Bronchial epithelial cell (primary cell): ENCODE results near the gene HPSE. TPM values are rescaled to one million over a fixed set of nuclear protein-coding genes. Genes with fewer than 3 reads are reported as not detected.
A peak's percentile ranks its signal among the peaks of the same experiment; 100 is the strongest.

Experiments used
- DNase-seq: peaks from one replicate; pipeline ENCODE4 v3.0.0-alpha.2; 2010; ENCODE audit warnings: low read depth
- FAIRE-seq: peaks from 2 replicates; lab custom pipeline; 2011; peaks lifted over from hg19 to GRCh38; lab: Jason Lieb, UNC
- H3K27me3 ChIP-seq: 2 replicates; pipeline ENCODE4 v1.5.1; 2011; ENCODE audit warnings: low read length; ENCODE audit not compliant: control insufficient read depth, insufficient read depth
- H3K36me3 ChIP-seq: 2 replicates; pipeline ENCODE4 v1.5.1; 2011; ENCODE audit warnings: low read length; ENCODE audit not compliant: control insufficient read depth, insufficient read depth
- H3K4me3 ChIP-seq: 2 replicates; pipeline ENCODE4 v1.5.1; 2011; ENCODE audit warnings: mild to moderate bottlenecking, low read depth, low read length, control low read depth
- CTCF ChIP-seq: IDR thresholded peaks from 2 replicates; pipeline ENCODE4 v1.5.1; 2011; ENCODE audit warnings: mild to moderate bottlenecking, moderate library complexity, low read length, control low read depth, inconsistent platforms; ENCODE audit not compliant: insufficient read depth, severe bottlenecking
- total RNA-seq: library from RNA; depleted of rRNA; stranded (reverse); fragments of >200 nt; gene quantifications from 2 replicates; pipeline ENCODE4 v1.2.1, GENCODE V29; 2014

The HPSE gene
- total RNA-seq, 1 donor from 2014 or later = 2.6 TPM

GRCh38 chr4:83371936-83372335, 37.3 kb upstream of the HPSE start:
- no peaks in the 10 kb centered on the region for H3K27me3 ChIP-seq
- no peak for FAIRE-seq
- no peak for DNase-seq
- no peaks in the 10 kb centered on the region for H3K36me3 ChIP-seq
- TF ChIP-seq CTCF = no peak
- H3K4me3 ChIP-seq = no peak overlapping the region

DNA sequence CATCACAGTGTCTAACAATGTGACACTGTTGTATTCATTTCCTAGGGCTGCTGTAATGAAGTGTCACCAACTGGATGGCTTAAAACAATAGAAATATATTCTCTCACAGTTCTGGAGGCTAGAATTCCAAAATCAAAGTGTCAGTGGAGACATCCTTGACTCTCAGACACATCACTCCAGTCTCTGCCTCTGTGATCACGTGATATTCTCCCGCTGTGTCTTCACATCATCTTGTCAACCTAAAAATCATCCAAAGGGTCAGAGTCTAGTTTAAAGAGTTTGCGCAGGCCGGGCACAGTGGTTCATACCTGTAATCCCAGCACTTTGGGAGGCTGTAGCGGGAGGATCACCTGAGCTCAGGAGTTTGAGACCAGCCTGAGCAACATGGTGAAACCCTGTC, 36.6 kb upstream of the HPSE start:
- H3K27me3 ChIP-seq = no peaks in the 10 kb centered on the region
- no peak for FAIRE-seq
- no peak overlapping the region for H3K4me3 ChIP-seq
- TF ChIP-seq CTCF = no peak
- DNase-seq = no peak
- no peaks in the 10 kb centered on the region for H3K36me3 ChIP-seq

DNA sequence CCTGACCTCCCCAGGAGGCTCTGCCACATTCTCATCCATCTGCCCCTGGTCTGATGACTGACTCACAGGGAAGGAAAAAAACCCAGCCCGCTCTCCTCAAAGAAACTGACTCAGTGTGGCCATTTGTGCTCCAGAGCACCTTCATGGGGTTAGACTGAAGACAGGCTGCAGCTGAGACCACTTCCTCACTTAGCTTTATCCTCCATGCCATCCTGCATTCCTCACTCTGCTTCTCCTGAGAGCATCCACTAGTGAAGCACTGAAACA, 35.9 kb upstream of the HPSE start:
- peak; percentile 33 for DNase-seq
- Histone ChIP-seq H3K36me3 (no peaks in the 10 kb centered on the region), H3K27me3 (no peaks in the 10 kb centered on the region), H3K4me3 (no peak overlapping the region)
- no peak for FAIRE-seq
- TF ChIP-seq CTCF = no peak

DNA sequence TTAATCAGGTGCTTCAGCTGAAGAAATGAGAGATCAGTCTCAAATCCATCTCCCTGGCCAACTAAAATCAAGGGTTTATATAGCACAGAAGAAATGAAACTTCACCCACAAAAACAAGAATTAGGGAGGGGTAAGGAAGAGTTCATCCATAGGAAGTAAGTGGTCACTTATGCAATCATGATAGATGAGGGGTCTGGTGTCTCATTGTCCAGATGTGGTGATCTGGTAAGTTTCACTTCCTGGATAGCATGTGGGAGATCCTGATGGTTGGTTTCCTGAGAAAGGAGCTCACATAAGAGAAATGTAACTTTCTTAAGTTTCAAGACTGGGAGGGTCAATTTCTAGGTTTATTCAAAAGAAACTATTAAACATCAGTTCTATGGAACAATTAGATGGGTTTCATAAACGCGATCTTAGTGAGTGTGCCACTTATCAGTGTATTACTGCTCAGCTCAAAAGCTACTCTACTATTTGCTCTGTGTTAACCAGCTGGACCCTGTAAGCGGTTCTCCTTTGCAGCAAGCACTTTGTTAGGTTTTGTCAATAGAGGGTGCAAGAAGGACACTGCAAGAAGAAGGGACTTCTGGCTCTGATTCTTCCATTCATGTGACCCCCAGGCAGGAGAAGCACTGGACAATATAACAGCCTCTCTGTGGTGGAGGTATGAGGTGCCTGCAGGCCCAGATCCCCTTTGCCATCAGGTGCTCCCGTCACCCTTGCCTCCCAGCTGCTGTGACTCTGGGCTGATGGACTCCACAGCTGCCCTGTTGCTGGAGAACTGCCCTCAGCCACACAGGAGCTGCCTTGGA, 35.4 kb upstream of the HPSE start:
- no peaks in the 10 kb centered on the region for H3K36me3 ChIP-seq
- TF ChIP-seq CTCF = no peak
- no peaks in the 10 kb centered on the region for H3K27me3 ChIP-seq
- no peak overlapping the region for H3K4me3 ChIP-seq
- no peak for DNase-seq
- FAIRE-seq = no peak

DNA sequence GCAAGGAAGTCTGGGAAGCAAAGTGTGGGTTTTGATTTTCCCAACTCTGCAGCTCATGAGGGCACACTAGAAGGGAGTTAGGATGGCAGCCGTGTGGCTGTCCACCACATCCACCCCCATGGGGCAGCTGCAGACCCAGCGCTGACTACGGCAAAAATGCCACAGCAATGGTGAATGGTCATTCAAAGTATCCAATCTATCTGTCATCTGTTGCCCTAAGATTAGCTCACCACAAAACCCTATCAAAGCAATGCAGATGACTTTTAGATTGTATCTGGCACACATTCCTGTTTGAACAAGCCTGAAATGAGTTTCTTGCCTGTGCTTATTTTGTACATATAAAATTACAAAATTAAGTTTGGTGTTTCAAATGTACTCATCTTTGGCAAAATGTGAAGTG, 29.7 kb upstream of the HPSE start:
- DNase-seq = peak; percentile 72
- no peak overlapping the region for H3K4me3 ChIP-seq
- TF ChIP-seq CTCF = no peak
- FAIRE-seq = no peak
- no peaks in the 10 kb centered on the region for H3K27me3 ChIP-seq
- no peaks in the 10 kb centered on the region for H3K36me3 ChIP-seq
